ENCODE results near the gene CHRNA3.
"Not testable (repeated sequence)": the region's sequence is repeated elsewhere in the genome, so short reads cannot be mapped to it uniquely, and the experiment has no call there.

The CHRNA3 gene

GRCh38 chr15:78560201-78560600, 60.6 kb downstream of the CHRNA3 start:
- DNase-seq (ENCODE audit: low spot score), result not testable (repeated sequence)

GRCh38 chr15:78552597-78552996, 68.2 kb downstream of the CHRNA3 start:
- no peak for DNase-seq (ENCODE audit: low spot score)

- DNase-seq (ENCODE audit: low spot score), result no peak
Measured at GRCh38 chr15:78551902-78552301, 68.9 kb downstream of the CHRNA3 start.

- no peak for DNase-seq (ENCODE audit: low spot score)
Measured at GRCh38 chr15:78550815-78551214, 70.0 kb downstream of the CHRNA3 start.

- no peak for DNase-seq (ENCODE audit: low spot score)
Measured at GRCh38 chr15:78550194-78550593, 70.6 kb downstream of the CHRNA3 start.

Measured in HuH-7 (cell line).